Thoracic aorta (tissue), 2 donors: ENCODE measurements around the gene TMEM9. TPM values are rescaled to one million over a fixed set of nuclear protein-coding genes. Genes with fewer than 3 reads are reported as not detected.

ENCODE experiments used
- ATAC-seq: fragments of 150-250 bp; one replicate; pipeline ENCODE4 v1.8.0; 2017; ENCODE audit warnings: low read depth; ENCODE audit not compliant: insufficient number of reproducible peaks, low FRiP score
- DNase-seq: peaks from one replicate; pipeline ENCODE4 v3.0.0-alpha.2; 2020; ENCODE audit warnings: low spot score
- H3K27ac ChIP-seq, 2 donors: fragments of 200-600 bp; sonication (generic); 1 replicate in 1 of 2; 2 replicates in 1 of 2; pipeline ENCODE4 v1.5.1; 2016; ENCODE audit warnings: mild to moderate bottlenecking in 2 of 2, moderate library complexity in 2 of 2
- H3K27me3 ChIP-seq: fragments of 200-600 bp; sonication (generic); replicated peaks from 2 replicates; pipeline ENCODE4 v1.6.0; 2016; ENCODE audit warnings: mild to moderate bottlenecking; ENCODE audit not compliant: insufficient read depth
- H3K36me3 ChIP-seq: fragments of 200-600 bp; sonication (generic); one replicate; pipeline ENCODE4 v1.5.1; 2016
- H3K4me1 ChIP-seq, 2 donors: fragments of 200-600 bp; sonication (generic); 1 replicate in 1 of 2; 2 replicates in 1 of 2; pipeline versions ENCODE4 v1.5.1 to v1.6.0; 2016; ENCODE audit warnings: low read depth in 2 of 2, mild to moderate bottlenecking in 1 of 2; ENCODE audit not compliant: control insufficient read depth in 1 of 2
- H3K4me3 ChIP-seq: fragments of 200-600 bp; sonication (generic); 2 replicates; pipeline ENCODE4 v1.5.1; 2016; ENCODE audit warnings: mild to moderate bottlenecking
- H3K9me3 ChIP-seq: fragments of 200-600 bp; sonication (generic); 2 replicates; pipeline ENCODE4 v1.5.1; 2016
- CTCF ChIP-seq: fragments of 200-600 bp; sonication (generic); IDR thresholded peaks from one replicate; pipeline ENCODE4 v1.5.1; 2019; ENCODE audit warnings: antibody characterized with exemption
- total RNA-seq, 2 donors: library from RNA; depleted of rRNA; stranded (reverse); fragments of >200 nt; gene quantifications; one replicate each; pipeline versions ENCODE4 v1.1.0 to v1.2.3, GENCODE V29; 2016

The TMEM9 gene
- total RNA-seq, 2 donors from 2014 or later, result 30.0 to 58.2 TPM

GRCh38 chr1:201175820-201176500, 21.7 kb upstream of the TMEM9 start:
- no peak for ATAC-seq
- H3K4me1 ChIP-seq, result no peaks in the 10 kb centered on the region
- no peak overlapping the region for H3K4me3 ChIP-seq
- no peaks in the 10 kb centered on the region for H3K9me3 ChIP-seq
- no peak overlapping the region for H3K27ac ChIP-seq
- DNase-seq, result no peak
- no peak for TF ChIP-seq CTCF
- H3K36me3 ChIP-seq, result no peaks in the 10 kb centered on the region
- no peaks in the 10 kb centered on the region for H3K27me3 ChIP-seq

- no peaks in the 10 kb centered on the region for H3K36me3 ChIP-seq
- H3K27ac ChIP-seq, result no peak overlapping the region
- H3K4me3 ChIP-seq, result no peak overlapping the region
- H3K9me3 ChIP-seq, result no peaks in the 10 kb centered on the region
- no peak for TF ChIP-seq CTCF
- no peaks in the 10 kb centered on the region for H3K27me3 ChIP-seq
- DNase-seq (no peak), ATAC-seq (no peak)
- H3K4me1 ChIP-seq, result no peaks in the 10 kb centered on the region
Observed at GRCh38 chr1:201173736-201174135, 19.5 kb upstream of the TMEM9 start.

- H3K36me3 ChIP-seq, result no peaks in the 10 kb centered on the region
- H3K4me3 ChIP-seq, result no peak overlapping the region
- no peak for TF ChIP-seq CTCF
- H3K27me3 ChIP-seq, result no peaks in the 10 kb centered on the region
- DNase-seq (no peak), ATAC-seq (no peak)
- H3K9me3 ChIP-seq, result no peaks in the 10 kb centered on the region
- no peak overlapping the region for H3K27ac ChIP-seq
- no peaks in the 10 kb centered on the region for H3K4me1 ChIP-seq
Observed at GRCh38 chr1:201172999-201173610, 18.8 kb upstream of the TMEM9 start.

DNA sequence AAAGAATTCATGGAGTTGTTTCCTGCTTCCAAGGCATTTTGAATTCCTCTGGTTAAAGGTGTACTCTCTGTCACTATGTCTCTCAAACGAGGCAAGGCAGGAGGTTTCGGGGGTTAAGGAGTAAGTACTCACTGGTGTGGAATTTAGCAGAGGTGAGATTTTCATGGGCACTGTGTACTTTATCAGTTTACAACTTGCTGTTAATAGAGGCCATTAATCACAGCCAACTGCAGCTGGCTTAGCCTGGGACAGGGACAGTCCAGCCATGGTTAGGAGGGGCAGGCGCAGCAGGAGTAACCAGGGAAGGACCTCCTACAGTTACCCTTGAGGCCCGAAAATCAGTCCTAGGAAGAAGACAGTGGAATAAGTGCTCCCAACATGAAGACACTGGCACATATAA, 18.1 kb upstream of the TMEM9 start:
- ATAC-seq (no peak), DNase-seq (no peak)
- Histone ChIP-seq H3K9me3 (no peaks in the 10 kb centered on the region), H3K27me3 (no peaks in the 10 kb centered on the region), H3K4me1 (no peaks in the 10 kb centered on the region), H3K36me3 (no peaks in the 10 kb centered on the region), H3K27ac (no peak overlapping the region), H3K4me3 (no peak overlapping the region)
- TF ChIP-seq CTCF, result no peak

DNA sequence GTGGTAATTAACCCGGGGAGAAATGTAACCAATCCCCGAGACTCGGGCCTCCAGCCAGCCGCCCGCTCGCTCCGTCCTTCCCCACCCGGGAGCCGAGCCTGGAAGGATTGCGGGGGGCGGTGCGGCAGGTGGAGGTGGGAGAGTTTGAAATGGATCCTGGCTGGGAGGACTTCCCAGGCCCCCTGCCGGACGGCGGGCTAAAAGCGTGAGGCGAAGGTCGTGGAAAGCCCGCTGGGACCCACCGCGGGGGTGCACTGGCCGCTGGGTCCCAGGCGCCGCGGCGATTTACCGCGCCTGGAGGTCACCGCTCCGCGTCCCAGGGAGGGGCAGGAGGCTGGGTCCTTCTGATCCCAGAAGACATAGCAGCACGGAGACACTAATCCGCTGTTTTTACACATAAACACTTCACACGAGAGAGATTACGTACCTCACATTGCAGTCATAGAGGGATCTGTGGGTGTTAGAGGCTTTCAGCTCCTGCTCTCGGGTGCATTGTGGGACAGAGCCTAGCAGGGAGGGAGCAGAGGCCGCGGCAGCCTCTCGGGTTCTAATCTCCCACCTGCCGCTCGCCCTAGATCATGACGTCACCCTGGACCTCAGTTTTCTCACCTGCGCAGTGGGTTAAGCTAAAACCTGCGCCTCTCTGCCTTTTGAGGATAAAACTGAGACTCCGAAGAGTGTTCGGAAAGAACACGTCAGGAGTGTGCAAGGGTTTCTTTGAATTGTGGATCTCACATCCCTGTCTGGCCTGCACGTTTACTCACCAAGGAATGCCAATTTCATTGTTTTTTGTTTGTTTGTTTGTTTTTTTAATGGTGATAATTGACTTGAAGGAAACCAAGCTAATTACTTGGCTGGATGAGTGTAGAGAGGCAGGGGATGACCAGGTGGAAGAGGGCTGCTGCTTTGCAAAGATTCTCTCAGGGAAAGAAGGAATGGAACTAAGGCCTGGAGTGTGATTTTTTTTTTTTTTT, 17.1 kb upstream of the TMEM9 start:
- Histone ChIP-seq H3K4me3 (peak overlapping the region; percentile 98), H3K4me1 (no peaks in the 10 kb centered on the region), H3K9me3 (no peaks in the 10 kb centered on the region), H3K27me3 (no peaks in the 10 kb centered on the region), H3K36me3 (no peaks in the 10 kb centered on the region), H3K27ac (peak overlapping the region; percentile 71 to 77)
- DNase-seq, result no peak
- TF ChIP-seq CTCF, result peak; percentile 48
- ATAC-seq, result peak; percentile 47
